Mesodermal cell (in vitro differentiated cells): Measurements from ENCODE around the gene MAP4.
"Not testable (repeated sequence)": the region's sequence is repeated elsewhere in the genome, so short reads cannot be mapped to it uniquely, and the experiment has no call there.

Experiments
- H3K27ac ChIP-seq: 2 replicates; pipeline ENCODE4 v1.7.0; 2013; ENCODE audit warnings: mild to moderate bottlenecking, low read depth, low read length, moderate library complexity; ENCODE audit not compliant: severe bottlenecking
- H3K36me3 ChIP-seq: 2 replicates; pipeline ENCODE4 v1.7.1; 2013; ENCODE audit warnings: mild to moderate bottlenecking, low read length, moderate library complexity; ENCODE audit not compliant: control insufficient read depth, insufficient read depth
- H3K4me1 ChIP-seq: one replicate; pipeline ENCODE4 v1.7.1; 2013; ENCODE audit warnings: mild to moderate bottlenecking, low read length; ENCODE audit not compliant: insufficient read depth, control insufficient read depth, poor library complexity, severe bottlenecking
- H3K4me3 ChIP-seq: 2 replicates; pipeline ENCODE4 v1.7.0; 2013; ENCODE audit warnings: low read length, control low read depth, mild to moderate bottlenecking; ENCODE audit not compliant: insufficient read depth, poor library complexity, severe bottlenecking; ENCODE audit errors: extremely low read depth
- H3K9me3 ChIP-seq: 2 replicates; pipeline ENCODE4 v1.7.1; 2013; ENCODE audit warnings: mild to moderate bottlenecking, low read length, moderate library complexity; ENCODE audit not compliant: control insufficient read depth
- WGBS, 2 experiments: methylation state at CpG; one replicate each; pipeline ENCODE4 v1.1.5; 2013; ENCODE audit warnings: missing lambda C conversion rate in 2 of 2; ENCODE audit not compliant: insufficient coverage in 2 of 2; 5-methylcytosine and 5-hydroxymethylcytosine counted together

Gene MAP4

DNA sequence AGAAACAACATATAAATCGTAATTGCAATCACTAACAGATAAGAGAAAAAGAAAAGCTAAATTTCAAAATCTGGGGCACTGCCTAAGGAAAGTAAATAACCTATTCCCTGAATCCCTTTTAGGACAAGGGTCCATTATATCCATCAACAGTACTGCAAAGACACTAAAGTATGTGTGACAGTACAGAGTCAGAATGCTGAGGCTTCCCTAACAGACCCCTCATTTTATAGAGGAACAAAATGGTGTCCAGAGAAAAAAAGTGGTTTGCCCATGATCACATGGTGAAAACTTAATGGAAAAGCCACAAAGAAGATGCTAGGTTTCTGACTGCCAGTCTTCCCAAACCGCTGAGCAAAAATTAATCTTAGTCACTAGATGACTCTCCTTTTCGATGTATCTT is 119.5 kb downstream of the MAP4 start:
- peaks cover 77% of the 10 kb centered on the region for H3K36me3 ChIP-seq
- no peaks in the 10 kb centered on the region for H3K9me3 ChIP-seq
- H3K4me3 ChIP-seq: no peak overlapping the region
- H3K4me1 ChIP-seq: peaks cover 2% of the 10 kb centered on the region
- WGBS, 2 experiments: 93 to 94% methylated on average over 2 of the region's 3 CpGs
- no peak overlapping the region for H3K27ac ChIP-seq

GRCh38 chr3:47895241-47895640 is 121.0 kb downstream of the MAP4 start:
- Histone ChIP-seq H3K9me3 (no peaks in the 10 kb centered on the region), H3K27ac (no peak overlapping the region), H3K4me1 (peaks cover 9% of the 10 kb centered on the region), H3K4me3 (no peak overlapping the region), H3K36me3 (peaks cover 76% of the 10 kb centered on the region)
- 100% methylated on average over 1 of the region's 3 CpGs; no CpG with 5 or more reads in 1 of the 2 experiments for WGBS, 2 experiments

- WGBS, 2 experiments: 89 to 91% methylated on average over 12 of the region's 15 CpGs
- Histone ChIP-seq H3K36me3 (peaks cover 78% of the 10 kb centered on the region), H3K4me1 (peaks cover 9% of the 10 kb centered on the region), H3K4me3 (no peak overlapping the region), H3K27ac (peak overlapping the region; percentile 86), H3K9me3 (no peaks in the 10 kb centered on the region)
Observed at GRCh38 chr3:47892286-47893040, 123.8 kb downstream of the MAP4 start.

GRCh38 chr3:47891613-47892005 is 124.6 kb downstream of the MAP4 start:
- WGBS, 2 experiments: 63 to 92% methylated on average over 1 to 2 of the region's 3 CpGs
- Histone ChIP-seq H3K36me3 (peaks cover 71% of the 10 kb centered on the region), H3K4me1 (peaks cover 9% of the 10 kb centered on the region), H3K9me3 (no peaks in the 10 kb centered on the region), H3K4me3 (no peak overlapping the region), H3K27ac (peak overlapping the region; percentile 86)

DNA sequence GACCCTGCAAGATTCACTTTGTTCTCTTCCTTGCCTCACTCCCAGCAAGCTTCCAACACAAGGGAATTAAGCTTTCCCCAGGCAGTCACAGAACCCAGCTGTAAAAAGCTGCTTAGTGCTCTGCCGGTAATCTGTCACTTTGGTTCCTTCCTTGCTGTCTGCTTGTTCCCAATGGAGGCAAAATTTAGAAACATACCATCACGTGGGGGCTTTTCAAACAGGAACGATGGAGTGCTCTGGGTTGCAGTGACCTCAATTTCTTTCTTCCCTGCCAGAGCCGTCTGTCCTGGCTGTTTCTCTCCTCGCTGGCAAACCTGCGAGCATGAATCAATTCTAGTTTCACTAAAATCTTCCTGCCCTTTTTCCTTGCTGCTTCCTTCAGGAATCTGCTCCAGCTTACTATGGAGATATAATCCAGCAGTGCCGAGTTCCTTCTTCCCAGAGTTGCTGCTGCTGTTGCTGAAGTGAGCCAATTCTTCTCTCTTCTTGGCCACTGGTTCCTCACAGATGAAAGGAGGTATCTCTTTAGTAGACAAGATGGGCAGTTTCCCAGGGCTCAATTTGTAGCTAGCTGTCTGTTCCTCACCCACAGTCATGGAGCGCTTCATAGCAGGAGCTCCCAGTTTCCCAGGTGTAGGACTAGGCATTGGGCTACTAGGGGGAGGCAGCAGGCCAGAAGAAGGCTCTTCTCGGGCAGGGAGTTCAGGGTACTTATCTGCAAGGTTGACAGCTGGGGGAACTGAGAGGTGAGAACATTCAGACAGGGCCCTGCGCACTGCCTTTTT is 125.2 kb downstream of the MAP4 start:
- Histone ChIP-seq H3K27ac (peak overlapping the region; percentile 86), H3K36me3 (peaks cover 72% of the 10 kb centered on the region), H3K4me1 (peaks cover 11% of the 10 kb centered on the region), H3K4me3 (no peak overlapping the region), H3K9me3 (no peaks in the 10 kb centered on the region)
- WGBS, 2 experiments: 79 to 88% methylated on average over 9 to 10 of the region's 10 CpGs

GRCh38 chr3:47890126-47890827 is 125.9 kb downstream of the MAP4 start:
- Histone ChIP-seq H3K36me3 (peaks cover 72% of the 10 kb centered on the region), H3K4me1 (peaks cover 14% of the 10 kb centered on the region), H3K27ac (peak overlapping the region; percentile 86), H3K9me3 (no peaks in the 10 kb centered on the region), H3K4me3 (no peak overlapping the region)
- WGBS, 2 experiments: 20% methylated on average over 1 of the region's 3 CpGs; no CpG with 5 or more reads in 1 of the 2 experiments

GRCh38 chr3:47888986-47889757 is 127.0 kb downstream of the MAP4 start:
- Histone ChIP-seq H3K27ac (no peak overlapping the region), H3K4me3 (no peak overlapping the region), H3K36me3 (peaks cover 76% of the 10 kb centered on the region), H3K4me1 (peaks cover 17% of the 10 kb centered on the region), H3K9me3 (no peaks in the 10 kb centered on the region)
- WGBS, 2 experiments: 100% methylated on average over 1 of the region's 4 CpGs; no CpG with 5 or more reads in 1 of the 2 experiments

DNA sequence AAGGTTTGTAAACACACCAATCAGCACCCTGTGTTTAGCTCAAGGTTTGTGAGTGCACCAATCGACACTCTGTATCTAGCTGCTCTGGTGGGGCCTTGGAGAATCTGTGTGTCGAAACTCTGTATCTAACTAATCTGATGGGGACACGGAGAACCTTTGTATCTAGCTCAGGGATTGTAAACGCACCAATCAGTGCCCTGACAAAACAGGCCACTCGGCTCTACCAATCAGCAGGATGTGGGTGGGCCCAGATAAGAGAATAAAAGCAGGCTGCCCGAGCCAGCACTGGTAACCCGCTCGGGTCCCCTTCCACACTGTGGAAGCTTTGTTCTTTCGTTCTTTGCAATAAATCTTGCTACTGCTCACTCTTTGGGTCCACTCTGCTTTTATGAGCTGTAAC is 128.2 kb downstream of the MAP4 start:
- H3K27ac ChIP-seq, H3K4me3 ChIP-seq, H3K9me3 ChIP-seq: not testable (repeated sequence)
- 90 to 100% methylated on average over 6 to 7 of the region's 9 CpGs for WGBS, 2 experiments
- Histone ChIP-seq H3K4me1 (peaks cover 17% of the 10 kb centered on the region), H3K36me3 (peaks cover 80% of the 10 kb centered on the region)

DNA sequence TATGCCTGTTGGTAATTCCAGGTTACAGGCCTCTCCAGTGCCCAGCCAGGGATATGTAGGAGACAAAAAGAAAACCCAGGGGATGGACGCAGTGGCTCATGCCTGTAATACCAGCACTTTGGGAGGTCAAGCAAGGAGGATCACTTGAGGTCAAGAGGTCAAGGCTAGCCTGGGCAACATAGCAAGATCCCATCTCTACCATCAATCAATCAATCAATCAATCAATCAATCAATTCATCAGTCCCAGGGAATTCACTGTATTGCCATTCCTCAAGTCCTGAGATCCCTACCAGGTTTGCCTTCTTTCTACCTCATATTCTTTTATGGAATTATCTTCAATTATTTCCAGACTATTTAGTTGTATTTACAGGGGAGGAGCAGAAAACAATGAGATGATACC is 131.0 kb downstream of the MAP4 start:
- H3K36me3 ChIP-seq: peaks cover 76% of the 10 kb centered on the region
- no peak overlapping the region for H3K27ac ChIP-seq
- no peaks in the 10 kb centered on the region for H3K9me3 ChIP-seq
- H3K4me3 ChIP-seq: no peak overlapping the region
- 100% methylated on average over 1 of the region's 1 CpG; no CpG with 5 or more reads in 1 of the 2 experiments for WGBS, 2 experiments
- H3K4me1 ChIP-seq: peaks cover 8% of the 10 kb centered on the region

GRCh38 chr3:47884603-47885002 is 131.6 kb downstream of the MAP4 start:
- Histone ChIP-seq H3K9me3 (no peaks in the 10 kb centered on the region), H3K27ac (no peak overlapping the region), H3K4me3 (no peak overlapping the region), H3K4me1 (peaks cover 8% of the 10 kb centered on the region), H3K36me3 (peaks cover 74% of the 10 kb centered on the region)
- 83 to 100% methylated on average over 3 of the region's 3 CpGs for WGBS, 2 experiments
